H7 (cell line): Measurements from ENCODE around the gene NRG4. TPM values are rescaled to one million over a fixed set of nuclear protein-coding genes. Genes with fewer than 3 reads are reported as not detected.

Experiments
- DNase-seq: peaks from one replicate; pipeline ENCODE4 v3.0.0; 2012
- H3K27me3 ChIP-seq: 2 replicates; pipeline ENCODE4 v1.6.0; 2011; ENCODE audit warnings: mild to moderate bottlenecking, low read length; ENCODE audit not compliant: control insufficient read depth, insufficient read depth
- H3K36me3 ChIP-seq: replicated peaks from 2 replicates; pipeline ENCODE4 v1.5.1; 2011; ENCODE audit warnings: low read length; ENCODE audit not compliant: control insufficient read depth, insufficient read depth
- H3K4me3 ChIP-seq: 2 replicates; pipeline ENCODE4 v1.5.1; 2011; ENCODE audit warnings: low read depth, mild to moderate bottlenecking, control low read depth, low read length, moderate library complexity; ENCODE audit not compliant: insufficient read depth
- total RNA-seq: library from RNA; depleted of rRNA; stranded (reverse); fragments of >200 nt; shearing (Covaris generic); gene quantifications from 2 replicates; pipeline ENCODE4 v1.2.3, GENCODE V29; 2014

Gene NRG4
- total RNA-seq, 1 experiment from 2014 or later: 0.48 TPM

GRCh38 chr15:75966073-75966472 lies 46.2 kb downstream of the NRG4 start:
- Histone ChIP-seq H3K36me3 (no peaks in the 10 kb centered on the region), H3K27me3 (no peaks in the 10 kb centered on the region), H3K4me3 (no peak overlapping the region)
- no peak for DNase-seq

- H3K36me3 ChIP-seq: no peaks in the 10 kb centered on the region
- no peaks in the 10 kb centered on the region for H3K27me3 ChIP-seq
- H3K4me3 ChIP-seq: no peak overlapping the region
- no peak for DNase-seq
These were observed 50.9 kb downstream of the NRG4 start for GRCh38 chr15:75961331-75961730.

- Histone ChIP-seq H3K36me3 (no peaks in the 10 kb centered on the region), H3K27me3 (no peaks in the 10 kb centered on the region), H3K4me3 (no peak overlapping the region)
- DNase-seq: no peak
These were observed 56.5 kb downstream of the NRG4 start for GRCh38 chr15:75955720-75956119.

GRCh38 chr15:75952525-75952924 lies 59.7 kb downstream of the NRG4 start:
- Histone ChIP-seq H3K27me3 (no peaks in the 10 kb centered on the region), H3K4me3 (no peak overlapping the region), H3K36me3 (no peaks in the 10 kb centered on the region)
- DNase-seq: no peak

GRCh38 chr15:75948761-75949296 lies 63.4 kb downstream of the NRG4 start:
- Histone ChIP-seq H3K27me3 (no peaks in the 10 kb centered on the region), H3K36me3 (no peaks in the 10 kb centered on the region)

GRCh38 chr15:75947092-75947491 lies 65.1 kb downstream of the NRG4 start:
- H3K36me3 ChIP-seq: no peaks in the 10 kb centered on the region
- H3K27me3 ChIP-seq: no peaks in the 10 kb centered on the region
- no peak overlapping the region for H3K4me3 ChIP-seq
- no peak for DNase-seq

More at GRCh38 chr15:75948761-75949296, 63.4 kb downstream of the NRG4 start:
- DNase-seq: no peak
- H3K4me3 ChIP-seq: no peak overlapping the region

GRCh38 chr15:75945953-75946352 lies 66.3 kb downstream of the NRG4 start:
- Histone ChIP-seq H3K4me3 (no peak overlapping the region), H3K27me3 (no peaks in the 10 kb centered on the region), H3K36me3 (no peaks in the 10 kb centered on the region)
- no peak for DNase-seq

- no peak overlapping the region for H3K4me3 ChIP-seq
- no peaks in the 10 kb centered on the region for H3K27me3 ChIP-seq
- peak; percentile 14 for DNase-seq
These were observed 68.5 kb downstream of the NRG4 start for GRCh38 chr15:75943713-75944215.

GRCh38 chr15:75943246-75943645 lies 69.0 kb downstream of the NRG4 start:
- H3K27me3 ChIP-seq: no peaks in the 10 kb centered on the region
- DNase-seq: no peak
- no peak overlapping the region for H3K4me3 ChIP-seq
- H3K36me3 ChIP-seq: no peaks in the 10 kb centered on the region

More at GRCh38 chr15:75943713-75944215, 68.5 kb downstream of the NRG4 start:
- H3K36me3 ChIP-seq: no peaks in the 10 kb centered on the region

GRCh38 chr15:75942464-75942863 lies 69.8 kb downstream of the NRG4 start:
- Histone ChIP-seq H3K36me3 (peaks cover 2% of the 10 kb centered on the region; the same call in 1 of the 2 replicates), H3K4me3 (no peak overlapping the region), H3K27me3 (no peaks in the 10 kb centered on the region)
- DNase-seq: no peak

GRCh38 chr15:75930866-75931265 lies 81.4 kb downstream of the NRG4 start:
- DNase-seq: no peak
- no peak overlapping the region for H3K4me3 ChIP-seq
- H3K36me3 ChIP-seq: peaks cover 16% of the 10 kb centered on the region
- H3K27me3 ChIP-seq: no peaks in the 10 kb centered on the region

GRCh38 chr15:75929799-75930565 lies 82.2 kb downstream of the NRG4 start:
- Histone ChIP-seq H3K27me3 (no peaks in the 10 kb centered on the region), H3K4me3 (no peak overlapping the region), H3K36me3 (peaks cover 14% of the 10 kb centered on the region)
- DNase-seq: no peak

- peak; percentile 45 for DNase-seq
- Histone ChIP-seq H3K27me3 (no peaks in the 10 kb centered on the region), H3K4me3 (no peak overlapping the region), H3K36me3 (peaks cover 13% of the 10 kb centered on the region)
These were observed 83.3 kb downstream of the NRG4 start for GRCh38 chr15:75928680-75929608.

GRCh38 chr15:75927601-75928000 lies 84.6 kb downstream of the NRG4 start:
- H3K36me3 ChIP-seq: peaks cover 6% of the 10 kb centered on the region
- no peak for DNase-seq
- H3K4me3 ChIP-seq: no peak overlapping the region
- H3K27me3 ChIP-seq: no peaks in the 10 kb centered on the region
